ELR (cell line): Measurements from ENCODE around the gene OSBP2.

Experiments
- DNase-seq: peaks from one replicate; pipeline ENCODE4 v3.0.0-alpha.2; 2015; ENCODE audit warnings: low read depth

The OSBP2 gene, protein sequence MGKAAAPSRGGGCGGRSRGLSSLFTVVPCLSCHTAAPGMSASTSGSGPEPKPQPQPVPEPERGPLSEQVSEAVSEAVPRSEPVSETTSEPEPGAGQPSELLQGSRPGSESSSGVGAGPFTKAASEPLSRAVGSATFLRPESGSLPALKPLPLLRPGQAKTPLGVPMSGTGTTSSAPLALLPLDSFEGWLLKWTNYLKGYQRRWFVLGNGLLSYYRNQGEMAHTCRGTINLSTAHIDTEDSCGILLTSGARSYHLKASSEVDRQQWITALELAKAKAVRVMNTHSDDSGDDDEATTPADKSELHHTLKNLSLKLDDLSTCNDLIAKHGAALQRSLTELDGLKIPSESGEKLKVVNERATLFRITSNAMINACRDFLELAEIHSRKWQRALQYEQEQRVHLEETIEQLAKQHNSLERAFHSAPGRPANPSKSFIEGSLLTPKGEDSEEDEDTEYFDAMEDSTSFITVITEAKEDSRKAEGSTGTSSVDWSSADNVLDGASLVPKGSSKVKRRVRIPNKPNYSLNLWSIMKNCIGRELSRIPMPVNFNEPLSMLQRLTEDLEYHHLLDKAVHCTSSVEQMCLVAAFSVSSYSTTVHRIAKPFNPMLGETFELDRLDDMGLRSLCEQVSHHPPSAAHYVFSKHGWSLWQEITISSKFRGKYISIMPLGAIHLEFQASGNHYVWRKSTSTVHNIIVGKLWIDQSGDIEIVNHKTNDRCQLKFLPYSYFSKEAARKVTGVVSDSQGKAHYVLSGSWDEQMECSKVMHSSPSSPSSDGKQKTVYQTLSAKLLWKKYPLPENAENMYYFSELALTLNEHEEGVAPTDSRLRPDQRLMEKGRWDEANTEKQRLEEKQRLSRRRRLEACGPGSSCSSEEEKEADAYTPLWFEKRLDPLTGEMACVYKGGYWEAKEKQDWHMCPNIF

DNA sequence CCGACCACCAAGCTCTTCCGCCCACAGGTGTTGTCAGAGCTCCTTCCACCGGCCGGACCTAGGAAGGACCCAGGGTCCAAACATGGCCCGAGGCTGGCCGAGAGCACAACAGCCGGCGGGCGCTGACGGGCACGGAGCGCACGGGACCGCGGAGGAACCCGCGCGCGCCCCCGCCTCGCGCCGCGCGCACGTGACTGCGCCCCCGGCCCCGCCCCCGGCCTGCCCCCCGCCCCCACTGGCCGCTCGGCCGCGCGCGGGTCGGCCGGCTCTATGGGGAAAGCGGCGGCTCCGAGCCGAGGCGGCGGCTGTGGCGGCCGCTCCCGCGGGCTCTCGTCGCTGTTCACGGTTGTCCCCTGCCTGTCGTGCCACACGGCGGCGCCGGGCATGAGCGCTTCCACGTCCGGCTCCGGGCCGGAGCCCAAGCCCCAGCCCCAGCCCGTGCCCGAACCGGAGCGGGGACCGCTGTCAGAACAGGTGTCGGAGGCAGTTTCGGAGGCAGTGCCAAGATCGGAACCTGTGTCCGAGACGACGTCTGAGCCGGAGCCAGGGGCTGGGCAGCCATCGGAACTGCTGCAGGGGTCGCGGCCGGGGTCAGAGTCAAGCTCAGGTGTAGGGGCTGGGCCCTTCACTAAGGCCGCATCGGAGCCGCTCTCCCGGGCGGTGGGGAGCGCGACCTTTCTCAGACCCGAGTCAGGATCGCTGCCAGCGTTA, at the start of gene OSBP2:
Gene OSBP2, plus strand, starts transcription at position 235 of the 711 bp plus-strand sequence. Its CDS starts 36 bp downstream, at position 271.
- peak; percentile 39 for DNase-seq

DNA sequence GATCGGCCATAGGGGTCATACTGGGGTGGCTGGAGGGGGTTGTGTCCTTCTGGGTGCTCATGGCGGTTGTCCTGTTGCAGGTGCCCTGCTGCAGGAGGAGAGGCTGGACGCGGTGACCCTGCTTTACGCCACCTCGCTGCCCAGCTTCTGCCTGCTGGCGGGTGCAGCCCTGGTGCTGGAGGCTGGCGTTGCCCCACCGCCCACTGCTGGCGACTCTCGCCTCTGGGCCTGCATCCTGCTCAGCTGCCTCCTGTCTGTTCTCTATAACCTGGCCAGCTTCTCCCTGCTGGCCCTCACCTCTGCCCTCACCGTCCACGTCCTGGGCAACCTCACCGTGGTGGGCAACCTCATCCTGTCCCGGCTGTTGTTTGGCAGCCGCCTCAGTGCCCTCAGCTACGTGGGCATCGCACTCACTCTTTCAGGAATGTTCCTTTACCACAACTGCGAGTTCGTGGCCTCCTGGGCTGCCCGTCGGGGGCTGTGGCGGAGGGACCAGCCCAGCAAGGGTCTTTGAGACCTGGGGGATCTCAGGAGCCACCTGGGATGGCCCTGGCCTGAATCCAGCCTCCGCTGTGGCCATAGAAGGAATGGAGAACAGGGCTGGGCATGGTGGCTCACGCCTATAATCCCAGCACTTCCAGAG, 48.0 kb upstream of the OSBP2 start:
- no peak for DNase-seq

DNA sequence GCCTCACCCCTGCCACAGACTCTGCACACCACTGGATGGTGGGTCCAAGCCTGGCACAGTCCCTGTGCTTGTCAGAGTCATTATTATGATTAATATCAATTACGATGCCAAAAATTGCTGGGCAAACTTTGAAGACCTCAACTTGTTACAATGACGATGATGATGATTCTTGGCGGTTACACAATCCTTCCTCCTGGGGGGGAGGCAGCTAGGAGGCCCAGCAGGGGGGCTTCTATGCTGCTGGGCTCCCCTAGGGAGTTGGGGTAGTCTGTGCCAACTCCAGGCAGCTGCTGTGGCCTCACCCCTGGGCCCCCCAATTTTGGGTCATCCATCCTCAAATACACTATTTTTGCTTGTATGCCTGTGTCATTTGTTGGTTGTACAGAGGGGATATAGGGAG, 47.1 kb upstream of the OSBP2 start:
- no peak for DNase-seq

DNA sequence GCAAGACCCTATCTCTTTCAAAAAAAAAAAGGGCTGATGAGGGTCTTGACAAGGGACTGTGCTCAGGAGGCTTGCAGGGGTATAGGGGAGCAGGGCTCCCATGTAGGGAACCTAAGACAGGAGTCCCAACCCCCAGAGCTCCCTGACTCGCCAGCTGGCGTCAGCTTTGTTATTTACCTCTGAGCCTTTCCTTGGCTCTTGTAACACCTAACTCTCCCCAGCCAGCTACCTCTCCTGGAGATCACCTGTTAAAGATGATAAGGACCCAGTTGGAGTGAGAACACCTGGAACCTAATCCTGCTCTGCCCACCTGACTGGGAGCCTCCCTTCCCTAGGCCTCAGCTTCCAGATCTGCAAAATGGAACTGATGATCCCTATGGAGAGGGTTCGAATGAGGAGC, 45.8 kb upstream of the OSBP2 start:
- no peak for DNase-seq

DNA sequence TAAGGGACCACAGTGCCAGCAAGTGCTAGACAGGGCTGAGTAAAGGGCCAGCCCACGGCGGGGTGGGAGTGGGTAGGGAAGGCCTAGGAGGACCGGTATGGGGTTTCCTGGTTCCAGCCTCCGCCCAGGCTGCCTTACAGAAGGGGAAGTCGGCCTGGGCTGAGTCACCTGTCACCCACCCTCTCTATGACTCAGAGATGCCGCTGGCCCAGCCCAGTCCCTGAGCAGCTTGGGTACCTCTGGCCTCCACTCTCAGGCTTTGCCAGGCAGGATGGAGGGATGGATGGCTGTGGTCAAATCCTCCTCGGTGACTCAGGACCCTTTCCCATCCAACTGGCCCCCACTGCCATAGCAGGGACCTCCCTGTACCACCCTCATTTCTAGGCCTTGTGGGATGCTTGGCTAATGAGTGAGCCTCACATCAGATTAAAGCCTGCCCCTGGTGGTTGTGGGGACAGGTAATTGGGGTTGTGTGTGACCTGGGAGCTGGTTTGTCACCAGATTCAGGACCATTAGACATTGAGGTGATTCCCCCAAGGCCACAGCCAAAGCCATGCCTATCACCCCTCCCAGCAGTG, 45.2 kb upstream of the OSBP2 start:
- DNase-seq = peak; percentile 95

DNA sequence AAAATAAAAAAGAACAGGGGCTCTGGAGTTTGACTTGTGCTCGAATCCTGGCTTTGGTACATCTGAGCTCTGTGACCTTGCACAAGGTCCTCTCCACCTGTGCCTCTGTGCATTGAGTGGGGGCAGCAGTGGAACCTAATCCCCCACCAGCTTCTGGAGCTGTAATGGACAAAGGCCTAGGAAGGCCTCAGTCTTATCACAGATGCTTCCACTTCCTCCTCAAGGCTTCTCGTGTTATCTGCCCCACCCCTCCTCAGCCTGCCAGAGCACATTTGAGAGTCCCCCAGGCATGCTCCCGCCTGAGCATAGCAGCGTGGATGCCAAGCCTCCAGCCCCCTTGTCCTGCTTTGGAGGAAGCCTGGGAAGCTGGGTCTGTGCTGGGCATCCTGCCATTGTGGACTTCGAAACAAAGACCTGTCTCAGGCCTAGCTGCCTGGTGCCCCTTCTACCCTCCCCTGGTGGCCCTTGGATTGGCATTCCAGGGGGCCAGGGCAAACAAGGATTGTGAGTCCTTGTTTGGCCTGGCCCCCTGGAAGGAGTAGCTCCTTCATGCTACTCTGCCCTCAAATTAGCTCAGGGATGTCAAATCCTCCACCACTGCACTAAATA, 44.1 kb upstream of the OSBP2 start:
- DNase-seq = no peak

DNA sequence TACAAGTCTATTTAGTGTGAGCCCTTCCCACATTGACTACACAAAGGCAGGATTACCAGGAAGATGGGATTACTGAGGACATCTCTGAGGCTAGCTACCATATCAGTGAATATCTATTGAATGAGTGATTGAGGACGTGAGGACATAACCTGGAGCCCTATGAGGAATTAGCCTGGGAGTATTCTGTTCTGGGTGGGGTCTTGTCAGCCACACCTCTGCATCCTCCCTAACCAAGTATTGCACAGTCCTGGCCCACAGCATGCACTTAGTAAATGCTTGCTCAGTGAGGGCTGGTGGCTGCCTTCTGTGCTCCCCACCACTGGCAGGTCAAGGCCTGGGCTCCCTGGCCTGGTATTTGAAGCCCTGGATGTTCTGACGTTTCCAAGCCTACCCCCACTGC, 41.8 kb upstream of the OSBP2 start:
- no peak for DNase-seq

DNA sequence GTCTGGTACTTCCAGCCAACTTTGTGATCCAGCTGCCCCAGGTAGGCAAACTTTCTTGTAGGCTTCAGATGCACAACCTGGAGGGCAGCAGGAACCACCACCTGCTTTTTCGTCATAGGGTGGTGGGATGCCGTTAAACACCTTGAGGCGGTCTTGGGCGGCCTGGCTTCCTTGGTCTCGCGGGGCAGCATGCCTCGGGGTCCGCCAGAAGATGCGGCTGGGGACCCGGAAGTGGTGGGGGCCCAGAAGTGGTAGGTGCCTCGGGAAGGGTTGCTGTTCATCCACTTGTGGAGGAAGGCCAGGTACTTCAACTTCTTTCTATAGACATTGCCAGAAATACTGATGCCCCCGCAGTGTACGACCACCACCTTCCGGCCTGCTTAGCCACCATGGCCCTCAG, 40.3 kb upstream of the OSBP2 start:
- DNase-seq = no peak

DNA sequence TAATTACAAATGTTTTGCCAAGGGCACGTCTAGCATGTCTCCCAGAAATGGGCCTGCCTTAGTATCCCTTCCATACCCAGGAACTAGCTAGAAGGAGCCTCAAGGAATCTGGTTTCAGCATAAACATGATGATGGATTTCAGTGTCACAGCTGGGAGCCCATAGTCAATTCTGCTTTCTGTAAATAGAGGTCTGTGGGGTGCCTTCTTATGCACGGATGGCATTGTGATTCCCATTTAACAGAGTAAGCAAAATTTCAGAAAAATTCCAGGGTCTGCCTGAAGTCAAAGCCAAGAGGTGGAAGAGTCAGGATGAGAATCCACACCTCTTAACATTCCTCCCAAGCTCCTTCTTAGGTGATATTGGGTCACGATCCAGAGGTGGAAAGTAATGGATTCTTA, 39.1 kb upstream of the OSBP2 start:
- DNase-seq = no peak

DNA sequence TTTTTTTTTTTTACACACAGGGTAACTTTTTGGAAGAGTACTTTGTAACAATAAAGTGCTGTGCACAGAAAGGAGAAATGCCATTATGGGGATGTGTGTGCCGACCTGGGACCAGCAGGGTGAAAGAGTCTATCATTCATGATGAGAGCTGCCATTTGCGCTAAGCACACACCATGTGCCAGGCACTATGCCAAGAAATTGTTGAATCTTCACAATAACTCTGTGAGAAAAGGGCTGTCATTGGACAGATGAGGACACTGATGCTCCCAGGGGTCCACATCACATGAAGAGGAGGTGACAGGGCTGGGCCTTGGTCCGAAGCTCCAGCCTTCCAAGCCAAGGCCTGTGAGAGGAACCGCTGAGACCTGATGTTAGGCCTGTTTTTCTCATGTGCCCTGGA, 32.6 kb upstream of the OSBP2 start:
- no peak for DNase-seq

DNA sequence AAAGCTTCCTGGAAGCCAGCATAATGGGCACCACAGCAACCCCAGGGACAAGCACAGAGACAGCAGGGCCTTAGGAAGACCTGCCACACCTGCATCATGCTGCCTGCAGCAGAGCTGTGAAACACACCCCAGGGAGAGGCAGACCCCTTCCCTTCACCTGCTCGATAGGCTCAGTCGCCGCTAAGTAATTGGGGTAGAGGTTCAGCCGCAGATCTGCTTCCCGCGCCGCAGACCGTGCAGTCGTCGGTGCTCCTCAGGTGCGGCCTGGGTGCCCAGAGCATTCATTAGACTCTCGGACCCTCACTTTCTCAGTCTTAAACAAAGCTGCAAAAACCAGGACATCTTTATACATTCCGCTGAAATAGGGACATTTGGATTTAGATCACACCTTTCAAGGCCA, 29.9 kb upstream of the OSBP2 start:
- no peak for DNase-seq

DNA sequence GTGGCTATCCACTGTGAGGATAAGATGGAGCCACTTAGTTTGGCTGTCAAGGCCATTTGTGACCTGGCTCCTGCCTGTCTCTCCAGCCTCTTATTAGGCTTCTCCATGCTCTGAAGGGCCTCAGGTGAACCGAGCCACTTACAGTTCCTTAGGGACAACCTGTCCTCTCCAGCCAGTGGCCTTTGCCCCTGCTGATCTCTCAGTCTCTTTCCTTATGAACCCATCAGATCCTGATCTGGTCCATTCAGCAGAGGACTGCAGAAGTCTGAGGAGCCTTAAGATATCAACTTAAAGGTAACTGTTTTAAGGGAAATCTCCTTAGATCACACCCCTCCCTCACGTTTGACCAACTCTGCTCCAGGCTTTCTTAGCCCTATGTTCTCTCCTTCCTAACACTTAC, 29.4 kb upstream of the OSBP2 start:
- no peak for DNase-seq

DNA sequence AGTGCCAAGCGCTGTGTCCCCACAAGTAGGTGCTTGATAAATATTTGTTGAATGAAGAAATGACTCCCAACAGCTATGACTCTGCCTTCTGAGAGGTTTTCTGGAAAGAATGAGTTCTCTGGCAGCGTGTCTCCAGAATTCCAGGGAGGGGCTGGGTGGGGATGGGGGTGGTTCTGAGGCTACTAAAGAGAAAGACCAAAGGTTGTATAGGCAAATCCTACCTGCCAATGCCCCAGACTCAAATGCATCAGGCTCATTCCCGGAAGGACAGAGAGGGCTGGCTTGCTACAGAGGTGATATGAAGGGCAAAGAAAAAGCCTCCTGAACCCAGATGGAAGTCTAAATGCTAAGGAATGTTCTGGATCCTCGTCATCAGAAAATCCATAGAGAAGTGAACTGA, 28.9 kb upstream of the OSBP2 start:
- DNase-seq = no peak

DNA sequence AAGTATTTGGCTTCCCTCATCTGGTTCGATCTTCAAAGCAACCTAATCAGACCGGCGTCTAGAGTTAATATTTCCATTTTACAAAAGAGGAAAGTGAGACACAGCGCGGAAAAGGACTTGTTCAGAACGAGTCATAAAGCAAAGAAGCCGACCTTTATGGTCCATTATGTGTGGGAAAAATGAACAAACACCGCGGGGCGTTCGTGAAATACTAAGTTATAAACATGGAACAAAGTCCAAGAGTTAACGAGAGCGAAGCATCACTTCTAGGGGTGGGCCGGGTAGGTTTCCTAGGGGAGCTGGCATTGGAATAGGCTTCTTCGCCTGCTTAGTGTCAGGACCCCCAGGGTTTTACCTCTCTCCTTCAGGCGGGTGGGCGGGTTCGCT, 27.6 kb upstream of the OSBP2 start:
- DNase-seq = no peak

DNA sequence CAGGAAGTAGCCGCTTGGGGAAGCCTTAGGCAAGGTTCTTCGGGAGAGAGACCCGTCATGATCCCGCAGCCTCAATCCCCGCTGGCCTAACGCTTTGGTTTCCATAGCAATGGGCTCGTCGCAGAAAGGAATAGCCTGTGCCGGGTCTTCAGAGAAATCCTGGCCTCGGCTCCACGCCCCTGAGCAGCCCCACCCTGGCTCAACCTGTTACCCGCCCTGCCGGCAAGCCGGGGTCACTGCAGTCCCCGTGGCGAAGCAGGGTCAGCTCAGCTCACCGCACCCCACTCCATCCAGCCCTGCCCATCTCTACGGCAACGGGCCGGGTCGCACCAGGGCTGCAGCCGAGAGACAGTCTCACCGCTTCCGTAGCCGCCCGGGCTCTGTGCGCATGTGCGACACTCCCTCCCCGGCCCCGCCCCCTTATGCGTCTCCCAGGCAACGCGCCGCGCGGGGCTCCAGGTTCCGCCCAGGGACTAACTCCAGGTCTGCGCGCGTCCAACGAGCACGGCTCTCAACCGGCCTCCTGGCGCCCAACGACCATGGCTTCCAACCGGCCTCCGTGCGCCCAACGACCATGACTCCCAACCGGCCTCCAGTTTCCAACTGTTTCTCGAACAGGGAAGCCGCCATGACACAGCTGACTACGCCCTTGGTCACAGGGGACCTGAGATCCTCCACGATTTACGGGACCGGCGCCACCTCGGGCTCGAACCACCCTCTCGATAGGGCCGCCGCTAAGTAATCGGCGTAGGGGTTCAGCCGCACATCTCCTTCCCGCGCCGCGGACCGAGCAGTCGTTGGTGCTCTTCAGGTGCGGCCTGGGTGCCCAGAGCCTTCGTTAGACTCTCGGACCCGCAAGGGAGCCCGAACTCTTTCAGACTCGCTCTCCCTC, 26.9 kb upstream of the OSBP2 start, which contains the start of gene DUSP18:
Gene DUSP18, minus strand, starts transcription at position 382 of the 892 bp plus-strand sequence. CDS start 3,872 bp downstream, outside the sequence.
- peak; percentile 94 for DNase-seq

DNA sequence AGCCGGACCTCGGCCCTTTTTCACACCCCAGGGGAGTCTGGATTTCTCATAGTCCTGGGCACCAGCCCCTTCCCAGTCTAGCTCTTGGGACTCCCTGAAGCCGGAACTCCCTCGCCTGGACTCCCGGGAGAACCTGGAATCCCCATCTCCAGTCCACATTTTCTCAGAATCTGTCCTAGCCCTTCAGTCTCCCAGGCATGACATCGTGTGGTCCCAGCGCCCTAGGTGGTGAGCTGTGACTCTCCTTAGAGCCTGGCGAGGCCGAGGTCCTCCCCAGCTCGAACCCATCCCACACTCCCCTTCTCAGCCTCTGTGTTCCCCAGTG, 26.3 kb upstream of the OSBP2 start:
- DNase-seq = no peak

DNA sequence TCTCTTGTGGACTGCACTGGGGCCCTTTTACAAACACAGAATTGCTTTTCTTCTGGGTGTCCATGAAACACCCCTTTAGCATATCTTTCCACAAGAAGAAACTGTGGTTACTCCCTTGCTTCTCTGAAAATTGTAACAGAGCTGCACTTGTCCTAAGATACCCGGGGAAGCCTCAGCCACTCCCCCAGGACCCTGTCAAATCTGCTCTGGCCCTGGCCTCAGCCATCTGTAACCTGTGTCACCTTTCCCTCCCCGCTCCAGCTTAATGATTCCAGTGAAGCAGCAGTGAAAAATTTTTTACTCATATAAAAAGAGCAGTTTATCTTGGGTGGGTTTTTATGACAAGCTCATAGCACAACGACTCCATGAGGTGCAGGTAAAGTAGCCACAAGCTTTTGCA, 23.6 kb upstream of the OSBP2 start:
- no peak for DNase-seq

DNA sequence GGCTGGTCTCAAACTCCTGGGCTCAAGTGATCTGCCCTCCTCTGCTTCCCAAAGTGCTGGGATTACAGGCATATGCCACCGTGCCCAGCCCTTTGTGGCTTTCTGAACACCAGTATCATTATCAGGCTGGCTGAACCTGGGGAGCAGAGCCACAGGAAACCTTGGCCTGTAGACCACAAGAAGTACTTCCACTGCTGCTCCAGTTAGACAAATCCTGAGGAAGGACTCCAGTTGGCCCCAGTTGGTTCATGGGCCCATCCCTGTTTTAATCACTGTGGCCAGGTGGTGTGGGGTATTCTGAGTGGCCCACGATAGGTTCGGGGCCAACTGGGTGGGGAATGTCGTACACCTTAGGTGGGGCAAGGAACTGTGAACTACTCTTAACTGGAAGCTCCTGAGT, 21.5 kb upstream of the OSBP2 start:
- DNase-seq = no peak

DNA sequence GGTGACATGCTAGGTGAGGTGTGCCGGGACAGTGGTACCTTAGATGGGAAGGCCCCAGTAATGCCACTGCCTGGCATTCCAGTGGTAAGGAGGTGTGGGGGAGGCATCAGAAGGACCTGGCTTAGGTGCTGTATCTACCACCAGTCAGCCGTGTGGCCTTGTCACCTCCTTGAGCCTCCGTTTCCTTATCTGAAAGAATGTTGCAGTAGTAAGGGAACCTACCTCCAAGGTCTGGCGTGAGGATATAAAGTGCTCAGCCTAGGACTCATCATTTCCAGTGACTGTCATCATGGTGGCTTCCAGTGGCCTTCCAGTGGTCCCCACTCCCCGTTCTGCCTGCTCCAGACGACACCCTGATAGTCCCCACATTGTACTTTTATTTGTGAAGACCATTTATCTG, 20.2 kb upstream of the OSBP2 start:
- DNase-seq = no peak

DNA sequence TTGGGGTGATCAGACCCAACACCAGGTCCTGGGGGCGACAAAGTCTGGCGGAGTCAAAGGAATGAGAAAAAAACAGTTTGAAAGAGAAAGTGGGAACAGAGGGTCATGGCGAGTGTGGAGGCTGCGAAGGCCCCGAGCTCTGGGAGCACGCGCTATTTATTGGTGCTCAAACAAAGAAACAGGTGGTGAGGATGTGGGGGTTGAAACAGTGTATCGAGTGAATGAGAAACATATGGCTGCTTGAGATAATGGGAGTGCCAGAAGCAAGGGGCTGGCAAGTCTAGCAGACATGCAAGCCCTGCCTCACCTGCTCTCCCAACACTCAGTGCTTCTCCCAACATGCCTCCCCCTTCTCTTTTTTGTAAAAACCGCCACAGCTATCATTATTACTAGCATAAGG, 19.2 kb upstream of the OSBP2 start:
- no peak for DNase-seq
